Stimulated activated CD4-positive, alpha-beta T cell treated with anti-CD3 and anti-CD28 coated beads, Interleukin-2, amount 100 ng/mL, for 4 hours (primary cell): Measurements from ENCODE around the gene PRAMEF20.

Experiments used
- DNase-seq: peaks from one replicate; pipeline ENCODE4 v3.0.0-alpha.2; 2020; ENCODE audit warnings: low read depth

PRAMEF20 gene

DNA sequence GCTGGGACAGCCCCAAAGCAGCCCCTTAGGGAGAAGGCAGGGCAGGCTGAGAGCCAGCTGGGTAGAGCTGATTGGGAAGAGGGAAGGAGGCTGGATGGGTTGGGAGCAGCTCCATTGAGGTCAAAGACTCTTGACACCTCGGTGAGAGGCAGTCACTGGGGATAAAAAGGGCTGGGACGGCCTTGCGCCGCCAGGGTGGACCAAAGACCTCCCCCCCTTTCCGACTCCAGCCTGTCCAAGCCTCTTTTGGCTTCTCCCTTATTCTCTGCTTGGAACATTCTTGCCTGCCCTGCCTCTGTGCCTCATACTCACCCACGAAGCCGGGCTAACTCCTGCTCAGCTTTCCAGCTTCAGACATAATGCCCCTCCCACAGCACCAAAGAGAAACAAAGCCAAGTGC, 52.4 kb downstream of the PRAMEF20 start:
- DNase-seq = no peak

DNA sequence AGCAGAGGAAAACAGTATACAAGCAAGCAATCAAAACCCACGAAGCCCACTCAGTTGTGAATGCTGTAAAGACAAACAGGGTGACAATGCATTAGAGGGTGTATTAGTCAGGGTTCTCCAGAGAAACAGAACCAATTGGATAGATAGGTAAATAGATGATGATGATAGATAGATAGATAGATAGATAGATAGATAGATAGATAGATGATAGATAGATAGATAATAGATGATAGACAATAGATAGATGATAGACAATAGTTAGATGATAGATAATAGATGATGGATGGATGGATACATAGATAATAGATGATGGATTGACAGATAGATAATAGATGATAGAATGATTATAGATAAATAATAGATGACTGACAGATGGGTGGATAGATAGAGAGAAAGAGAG, 55.3 kb downstream of the PRAMEF20 start:
- DNase-seq = no peak

DNA sequence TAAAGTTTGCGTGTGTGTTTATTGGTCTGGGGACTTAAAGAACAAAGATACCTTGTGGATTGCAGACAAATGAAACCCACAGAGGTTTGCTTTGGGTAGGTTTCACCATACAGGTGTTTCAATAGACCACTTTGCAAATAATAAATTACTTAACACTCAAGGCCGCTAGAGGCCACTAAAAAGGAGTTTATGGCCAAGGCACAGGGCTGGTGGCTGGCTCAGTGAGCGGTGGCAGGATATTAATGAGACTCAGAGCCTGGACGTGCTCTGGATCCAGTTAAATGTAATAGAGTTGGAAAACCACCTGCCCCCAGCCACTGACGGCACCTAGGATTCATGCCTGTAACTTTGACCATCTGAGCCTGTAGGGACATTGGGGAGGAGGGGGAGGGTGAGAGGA, 59.1 kb downstream of the PRAMEF20 start:
- DNase-seq = no peak
